DOHH2 (cell line): ENCODE results near the gene PREX1.

ENCODE experiments used
- EZH2phosphoT487 ChIP-seq: fragments of 200-600 bp; sonication (generic); IDR thresholded peaks from 2 replicates; pipeline ENCODE4 v1.6.1; 2017; ENCODE audit warnings: borderline replicate concordance, mild to moderate bottlenecking, antibody characterized with exemption, low read length, moderate library complexity, mixed read lengths
- TF ChIP-seq, protein P1 (sequence below): fragments of 200-600 bp; sonication (generic); IDR thresholded peaks from one replicate; pipeline ENCODE4 v1.5.1; 2014; ENCODE audit warnings: antibody characterized with exemption, mild to moderate bottlenecking, low read depth, low read length; ENCODE audit not compliant: poor library complexity, severe bottlenecking

DNA sequence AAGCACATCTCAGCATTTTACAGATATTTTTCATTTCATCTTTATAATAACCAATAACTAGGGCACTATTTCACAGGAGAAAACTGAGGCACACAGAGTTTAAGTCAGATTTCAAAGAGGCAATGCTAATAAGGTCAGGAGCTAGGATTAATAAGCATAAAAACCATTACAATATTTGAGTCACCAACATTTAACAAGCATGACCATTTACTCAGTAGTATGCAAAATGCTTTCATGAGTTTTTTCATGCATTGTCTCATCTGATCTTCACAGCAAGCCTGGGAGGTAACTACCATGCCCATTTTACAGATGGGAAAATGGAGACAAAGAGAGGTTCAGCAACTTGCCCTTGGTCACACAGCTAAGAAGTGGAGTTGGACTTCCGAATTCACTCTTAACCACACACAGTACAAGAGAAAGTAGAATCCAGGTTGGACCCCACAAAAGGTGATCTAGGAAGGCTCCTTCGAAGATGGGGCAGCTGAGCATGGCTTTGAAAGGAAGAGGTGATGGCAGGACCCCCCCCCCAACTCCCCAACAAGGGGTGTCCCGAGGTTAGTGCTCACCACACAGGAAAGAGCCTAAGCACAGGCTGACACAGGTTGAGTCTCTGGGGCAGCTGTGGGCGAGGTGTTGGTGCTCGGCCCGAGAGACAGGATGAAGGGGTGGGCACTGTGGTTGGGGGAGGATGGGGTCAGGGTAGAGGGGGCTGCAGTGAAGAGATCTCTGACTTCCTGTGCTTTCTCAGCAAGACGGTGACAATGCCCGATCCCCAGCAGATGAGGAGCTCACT is 108.8 kb downstream of the PREX1 start:
- TF ChIP-seq, protein P1, sequence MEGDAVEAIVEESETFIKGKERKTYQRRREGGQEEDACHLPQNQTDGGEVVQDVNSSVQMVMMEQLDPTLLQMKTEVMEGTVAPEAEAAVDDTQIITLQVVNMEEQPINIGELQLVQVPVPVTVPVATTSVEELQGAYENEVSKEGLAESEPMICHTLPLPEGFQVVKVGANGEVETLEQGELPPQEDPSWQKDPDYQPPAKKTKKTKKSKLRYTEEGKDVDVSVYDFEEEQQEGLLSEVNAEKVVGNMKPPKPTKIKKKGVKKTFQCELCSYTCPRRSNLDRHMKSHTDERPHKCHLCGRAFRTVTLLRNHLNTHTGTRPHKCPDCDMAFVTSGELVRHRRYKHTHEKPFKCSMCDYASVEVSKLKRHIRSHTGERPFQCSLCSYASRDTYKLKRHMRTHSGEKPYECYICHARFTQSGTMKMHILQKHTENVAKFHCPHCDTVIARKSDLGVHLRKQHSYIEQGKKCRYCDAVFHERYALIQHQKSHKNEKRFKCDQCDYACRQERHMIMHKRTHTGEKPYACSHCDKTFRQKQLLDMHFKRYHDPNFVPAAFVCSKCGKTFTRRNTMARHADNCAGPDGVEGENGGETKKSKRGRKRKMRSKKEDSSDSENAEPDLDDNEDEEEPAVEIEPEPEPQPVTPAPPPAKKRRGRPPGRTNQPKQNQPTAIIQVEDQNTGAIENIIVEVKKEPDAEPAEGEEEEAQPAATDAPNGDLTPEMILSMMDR = no peak
- TF ChIP-seq EZH2phosphoT487 = no peak
